Endothelial cell of umbilical vein (primary cell): ENCODE results near the gene EPB41L2. TPM values are rescaled to one million over a fixed set of nuclear protein-coding genes. Genes with fewer than 3 reads are reported as not detected.

Source experiments
- BruUV-seq: library from RNA; stranded (reverse); fragments of 400-500 nt; replicated peaks from 2 replicates; lab custom pipeline; 2021; lab: Mats Ljungman, UMichigan
- CTCF ChIA-PET: fragments of 300-600, 350-600 bp; sonication (Branson Sonifier 250); formaldehyde crosslinking; loops from one replicate; lab custom pipeline; 2021; ENCODE audit warnings: antibody characterized with exemption, inconsistent platforms; lab: Charles Lee
- POLR2A ChIA-PET: fragments of 300-600, 350-600 bp; sonication (Branson Sonifier 250); formaldehyde crosslinking; loops from one replicate; lab custom pipeline; 2021; ENCODE audit warnings: antibody characterized with exemption, inconsistent platforms; lab: Charles Lee
- DNase-seq: peaks from one replicate; pipeline ENCODE4 v3.0.0-alpha.2; 2011; ENCODE audit warnings: low read depth, low spot score
- FAIRE-seq: peaks from 2 replicates; lab custom pipeline; 2011; peaks lifted over from hg19 to GRCh38; lab: Jason Lieb, UNC
- H2AFZ ChIP-seq: 2 replicates; pipeline ENCODE4 v1.6.0; 2012; ENCODE audit warnings: low read depth, low read length, control low read depth, inconsistent platforms
- H3K27ac ChIP-seq: 2 replicates; pipeline ENCODE4 v1.5.1; 2011; ENCODE audit warnings: low read depth, mild to moderate bottlenecking, control low read depth, low read length, moderate library complexity; ENCODE audit not compliant: insufficient read depth
- H3K27me3 ChIP-seq, 2 experiments: 2 replicates each; pipeline versions ENCODE4 v1.6.0 to v1.6.1; 2011; ENCODE audit warnings: low read length in 2 of 2, mixed read lengths in 1 of 2; ENCODE audit not compliant: control insufficient read depth in 2 of 2, insufficient read depth in 2 of 2
- H3K36me3 ChIP-seq, 2 experiments: 2 replicates in 1 of 2; 3 replicates in 1 of 2; pipeline ENCODE4 v1.5.1; 2011; ENCODE audit warnings: low read length in 2 of 2, mild to moderate bottlenecking in 1 of 2, moderate library complexity in 1 of 2; ENCODE audit not compliant: control insufficient read depth in 2 of 2, insufficient read depth in 2 of 2; ENCODE audit errors: extremely low read depth in 1 of 2
- H3K4me1 ChIP-seq: 3 replicates; pipeline ENCODE4 v1.5.1; 2011; ENCODE audit warnings: mild to moderate bottlenecking, low read length; ENCODE audit not compliant: control insufficient read depth, insufficient read depth; ENCODE audit errors: extremely low read depth
- H3K4me2 ChIP-seq: 2 replicates; pipeline ENCODE4 v1.6.1; 2011; ENCODE audit warnings: low read length, control low read depth, mixed read lengths; ENCODE audit not compliant: insufficient read depth
- H3K4me3 ChIP-seq, 3 experiments: fragments of 200-600 bp in 1 of 3; sonication (generic), shearing (Covaris generic) in 1 of 3; replicated peaks in 1 of 3; 2 replicates each; pipeline ENCODE4 v1.5.1; 2011 to 2016; ENCODE audit warnings: control low read depth in 3 of 3, low read length in 3 of 3, mild to moderate bottlenecking in 2 of 3, inconsistent platforms in 1 of 3, low read depth in 1 of 3, moderate library complexity in 1 of 3; ENCODE audit not compliant: insufficient read depth in 1 of 3
- H3K79me2 ChIP-seq: 2 replicates; pipeline ENCODE4 v1.6.0; 2012; ENCODE audit warnings: low read length, inconsistent platforms; ENCODE audit not compliant: control insufficient read depth, insufficient read depth
- H3K9ac ChIP-seq: replicated peaks from 2 replicates; pipeline ENCODE3; 2011; ENCODE audit warnings: low read length, control low read depth; ENCODE audit not compliant: insufficient read depth; ENCODE audit errors: extremely low read depth
- H3K9me1 ChIP-seq: replicated peaks from 3 replicates; pipeline ENCODE4 v1.6.0; 2011; ENCODE audit warnings: mild to moderate bottlenecking, low read length; ENCODE audit not compliant: control insufficient read depth, insufficient read depth; ENCODE audit errors: extremely low read depth
- H3K9me3 ChIP-seq: replicated peaks from 2 replicates; pipeline ENCODE4 v1.5.1; 2012; ENCODE audit warnings: low read length, inconsistent platforms; ENCODE audit not compliant: control insufficient read depth, insufficient read depth
- H4K20me1 ChIP-seq: replicated peaks from 2 replicates; pipeline ENCODE3; 2011; ENCODE audit warnings: mild to moderate bottlenecking, low read length; ENCODE audit not compliant: control insufficient read depth, insufficient read depth; ENCODE audit errors: extremely low read depth
- CTCF ChIP-seq, 2 donors: IDR thresholded peaks; 1 replicate in 1 of 2; 2 replicates in 1 of 2; pipeline ENCODE4 v1.5.1; 2011; ENCODE audit warnings: low read length in 2 of 2, mild to moderate bottlenecking in 2 of 2, moderate library complexity in 2 of 2, control low read depth in 1 of 2, inconsistent platforms in 1 of 2, low read depth in 1 of 2; ENCODE audit not compliant: insufficient read depth in 1 of 2; ENCODE audit errors: extremely low read depth in 1 of 2
- EZH2 ChIP-seq: IDR thresholded peaks from 2 replicates; pipeline ENCODE4 v1.6.1; 2012; ENCODE audit warnings: borderline replicate concordance, low read depth, mild to moderate bottlenecking, moderate library complexity, low read length, inconsistent platforms; ENCODE audit not compliant: severe bottlenecking
- FOS ChIP-seq: IDR thresholded peaks from 2 replicates; pipeline ENCODE4 v1.6.1; 2011; ENCODE audit warnings: mild to moderate bottlenecking, low read length, moderate library complexity, borderline replicate concordance; ENCODE audit not compliant: insufficient read depth
- GATA2 ChIP-seq: IDR thresholded peaks from 2 replicates; pipeline ENCODE4 v1.7.0; 2011; ENCODE audit warnings: low read depth, mild to moderate bottlenecking, moderate library complexity, mixed read lengths, low read length; ENCODE audit not compliant: insufficient read length, insufficient read depth
- JUN ChIP-seq: IDR thresholded peaks from 2 replicates; pipeline ENCODE4 v1.6.1; 2011; ENCODE audit warnings: borderline replicate concordance, low read depth; ENCODE audit not compliant: insufficient read length, insufficient read depth
- POLR2A ChIP-seq: IDR thresholded peaks from 2 replicates; pipeline ENCODE4 v1.6.1; 2012; ENCODE audit warnings: low read depth, mild to moderate bottlenecking, control low read depth, low read length
- dilution Hi-C: fragments of 300-500 bp; cut with MboI; formaldehyde crosslinking; loops from one replicate; pipeline ENCODE4 v1.15.0; 2019; ENCODE audit warnings: low sequenced_read_pairs; ENCODE audit not compliant: extremely low pct_ligation_motif_present
- intact Hi-C: fragments of 100-400 bp; cut with micrococcal nuclease; formaldehyde crosslinking; loops from one replicate; pipeline ENCODE4 v1.10.0; 2022
- polyA plus RNA-seq, 4 experiments: library from polyadenylated mRNA; depleted of rRNA in 3 of 4; stranded (reverse) in 3 of 4; unstranded in 1 of 4; fragments of >200 nt; gene quantifications; 2 replicates each; pipeline versions ENCODE4 v1.2.1 to v1.2.3, GENCODE V29; 2011 to 2012; ENCODE audit warnings: missing spikeins in 1 of 4
- total RNA-seq: library from RNA; stranded (reverse); gene quantifications from 2 replicates; pipeline ENCODE4 v1.2.3, GENCODE V29; 2021
- TF ChIP-seq, protein P1 (sequence below): IDR thresholded peaks from 2 replicates; pipeline ENCODE4 v1.6.1; 2011; ENCODE audit not compliant: insufficient read depth, insufficient read length

EPB41L2 gene
- total and polyA plus RNA-seq, 2 donors (not counting 3 experiments of a cell fraction or from before 2014, with no cell fraction given): 26.5 to 87.7 TPM

DNA sequence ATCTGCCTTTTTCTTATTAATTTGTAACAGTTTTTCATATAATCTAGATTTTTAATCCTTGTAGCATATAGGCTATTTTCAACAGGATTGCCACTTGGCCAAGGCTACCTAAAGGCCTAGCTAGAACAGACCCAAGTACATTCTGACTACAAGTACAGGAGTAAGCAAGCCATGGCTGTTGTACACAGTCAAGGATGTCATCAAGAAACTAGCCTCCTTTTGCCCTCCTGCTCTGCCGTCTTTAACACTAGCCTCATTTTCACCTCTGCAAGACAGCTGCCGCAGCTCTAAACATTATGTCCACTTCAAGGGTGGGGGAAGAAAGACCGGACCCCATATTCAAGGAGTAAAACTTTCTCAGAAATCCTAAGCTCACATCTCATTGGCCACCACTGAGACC lies 45.1 kb downstream of the EPB41L2 start:
- FAIRE-seq: no peak
- dilution Hi-C loops: no loop called here

More for the DNA sequence above, 45.1 kb downstream of the EPB41L2 start:
- ChIA-PET CTCF (interaction anchor here (1.2 kb wide), 2 partner anchors 14 to 133 kb away, joined by 3 to 5 read pairs; no protein-coding TSS in a partner anchor), POLR2A (no interaction called here)
- TF ChIP-seq JUN (no peak), FOS (no peak), CTCF (IDR thresholded peaks at IDR 0.05; ENCODE audit: extremely low read depth in 1 of 2, insufficient read depth in 1 of 2, low read depth in 1 of 2, low read length in 2 of 2) (no peak), EZH2 (no peak), GATA2 (no peak), POLR2A (no peak)
- TF ChIP-seq, protein P1, sequence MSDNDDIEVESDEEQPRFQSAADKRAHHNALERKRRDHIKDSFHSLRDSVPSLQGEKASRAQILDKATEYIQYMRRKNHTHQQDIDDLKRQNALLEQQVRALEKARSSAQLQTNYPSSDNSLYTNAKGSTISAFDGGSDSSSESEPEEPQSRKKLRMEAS: no peak
- Histone ChIP-seq H3K36me3 (no peaks in the 10 kb centered on the region), H3K9me1 (no peaks in the 10 kb centered on the region), H3K27me3 (no peaks in the 10 kb centered on the region), H3K27ac (no peak overlapping the region), H3K4me3 (no peak overlapping the region), H3K9me3 (no peaks in the 10 kb centered on the region), H3K79me2 (peaks cover 54% of the 10 kb centered on the region), H2AFZ (no peak overlapping the region), H3K4me2 (no peak overlapping the region), H3K9ac (no peak overlapping the region), H4K20me1 (no peaks in the 10 kb centered on the region), H3K4me1 (peaks cover 34% of the 10 kb centered on the region)
- no TSS peak for BruUV-seq
- intact Hi-C loops: no loop called here
- no peak for DNase-seq
